Cerebellar nuclear complex (tissue), 1 donor: Measurements from ENCODE around the gene RBPJ.

ENCODE experiments used
- DNase-seq, 2 experiments: peaks; one replicate each; lab custom pipeline; 2025; lab: John Stamatoyannopoulos, UW

Gene RBPJ

GRCh38 chr4:26420913-26421312 lies 100.1 kb downstream of the RBPJ start:
- no peak for DNase-seq

GRCh38 chr4:26424153-26424552 lies 103.3 kb downstream of the RBPJ start:
- no peak for DNase-seq

GRCh38 chr4:26424838-26425237 lies 104.0 kb downstream of the RBPJ start:
- DNase-seq = no peak

GRCh38 chr4:26425953-26426352 lies 105.1 kb downstream of the RBPJ start:
- DNase-seq = no peak

- DNase-seq = no peak
These were observed 106.1 kb downstream of the RBPJ start for GRCh38 chr4:26426892-26427291.

GRCh38 chr4:26429910-26430309 lies 109.1 kb downstream of the RBPJ start:
- DNase-seq = no peak

- no peak for DNase-seq
These were observed 110.8 kb downstream of the RBPJ start for GRCh38 chr4:26431461-26432180.

- DNase-seq = no peak
These were observed 111.6 kb downstream of the RBPJ start for GRCh38 chr4:26432419-26432818.

- no peak for DNase-seq
These were observed 112.7 kb downstream of the RBPJ start for GRCh38 chr4:26433556-26433955.

- DNase-seq = no peak
These were observed 113.3 kb downstream of the RBPJ start for GRCh38 chr4:26434030-26434639.

- DNase-seq = no peak
These were observed 120.3 kb downstream of the RBPJ start for GRCh38 chr4:26441102-26441501.

GRCh38 chr4:26441771-26442170 lies 121.0 kb downstream of the RBPJ start:
- DNase-seq = no peak

GRCh38 chr4:26447378-26447777 lies 126.6 kb downstream of the RBPJ start:
- no peak for DNase-seq

GRCh38 chr4:26450418-26450817 lies 129.6 kb downstream of the RBPJ start:
- no peak for DNase-seq

- no peak for DNase-seq
These were observed 130.8 kb downstream of the RBPJ start for GRCh38 chr4:26451597-26451996.

- no peak for DNase-seq
These were observed 132.0 kb downstream of the RBPJ start for GRCh38 chr4:26452565-26453531.

- DNase-seq = no peak
These were observed 134.1 kb downstream of the RBPJ start for GRCh38 chr4:26454961-26455360.

GRCh38 chr4:26455571-26455970 lies 134.8 kb downstream of the RBPJ start:
- DNase-seq = no peak

GRCh38 chr4:26457412-26457811 lies 136.6 kb downstream of the RBPJ start:
- DNase-seq = no peak

- no peak for DNase-seq
These were observed 137.3 kb downstream of the RBPJ start for GRCh38 chr4:26458157-26458561.

GRCh38 chr4:26459054-26459755 lies 138.4 kb downstream of the RBPJ start:
- no peak for DNase-seq
